ENCODE data around the gene GRAP2.

GRAP2 gene

DNA sequence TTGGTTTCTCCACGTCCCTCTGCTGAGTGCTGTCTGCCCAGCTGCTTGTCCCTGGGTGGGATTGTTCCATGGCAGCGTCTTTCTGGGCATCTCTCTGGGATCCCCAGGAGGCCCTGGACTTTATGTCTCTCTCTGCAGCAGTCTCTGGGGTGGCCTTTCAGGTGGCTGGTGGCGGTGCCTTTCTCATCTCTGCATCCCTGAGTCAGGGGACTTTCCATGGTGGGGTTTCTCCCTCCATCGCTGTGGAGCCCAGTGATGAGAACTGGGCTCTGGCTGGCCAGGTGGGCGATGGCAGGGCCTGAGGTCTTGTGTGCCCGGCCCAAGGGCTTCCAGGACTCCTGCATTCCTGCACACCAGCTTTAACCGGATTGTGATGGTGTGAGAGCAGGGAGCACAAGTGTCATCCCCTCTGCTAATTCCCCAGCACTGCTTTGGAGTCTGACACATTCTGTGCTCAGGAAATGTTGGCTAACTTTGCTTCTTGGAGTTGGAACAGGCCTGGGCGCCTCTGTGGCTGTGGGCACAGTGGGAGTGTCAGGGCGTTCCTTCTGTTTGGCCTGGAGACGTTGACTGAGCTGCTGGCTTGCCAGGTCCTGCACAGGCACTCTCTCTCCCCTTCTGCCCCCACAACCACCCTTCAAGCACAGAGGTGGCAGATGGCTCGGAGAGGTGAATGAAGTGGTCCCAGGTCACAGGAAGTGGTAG, 121.8 kb downstream of the GRAP2 start:
- DNase-seq, result no peak

Measured in SHP77 (cell line).